Uterus (tissue), 2 donors: ENCODE measurements around the gene ABTB1.

Experiments used
- POLR2A ChIP-seq, 2 donors: fragments of 450-650 bp; IDR thresholded peaks; one replicate each; pipeline ENCODE4 v1.6.1; 2016; ENCODE audit warnings: antibody characterized with exemption in 2 of 2, mild to moderate bottlenecking in 1 of 2, moderate library complexity in 1 of 2
- TF ChIP-seq, protein P1 (sequence below), 4 experiments: fragments of 200-600 bp in 2 of 4; fragments of 450-650 bp in 2 of 4; sonication (generic) in 2 of 4; IDR thresholded peaks; one replicate each; pipeline ENCODE4 v1.5.1; 2016 to 2019; ENCODE audit warnings: antibody characterized with exemption in 4 of 4, mild to moderate bottlenecking in 2 of 4, moderate library complexity in 1 of 4

DNA sequence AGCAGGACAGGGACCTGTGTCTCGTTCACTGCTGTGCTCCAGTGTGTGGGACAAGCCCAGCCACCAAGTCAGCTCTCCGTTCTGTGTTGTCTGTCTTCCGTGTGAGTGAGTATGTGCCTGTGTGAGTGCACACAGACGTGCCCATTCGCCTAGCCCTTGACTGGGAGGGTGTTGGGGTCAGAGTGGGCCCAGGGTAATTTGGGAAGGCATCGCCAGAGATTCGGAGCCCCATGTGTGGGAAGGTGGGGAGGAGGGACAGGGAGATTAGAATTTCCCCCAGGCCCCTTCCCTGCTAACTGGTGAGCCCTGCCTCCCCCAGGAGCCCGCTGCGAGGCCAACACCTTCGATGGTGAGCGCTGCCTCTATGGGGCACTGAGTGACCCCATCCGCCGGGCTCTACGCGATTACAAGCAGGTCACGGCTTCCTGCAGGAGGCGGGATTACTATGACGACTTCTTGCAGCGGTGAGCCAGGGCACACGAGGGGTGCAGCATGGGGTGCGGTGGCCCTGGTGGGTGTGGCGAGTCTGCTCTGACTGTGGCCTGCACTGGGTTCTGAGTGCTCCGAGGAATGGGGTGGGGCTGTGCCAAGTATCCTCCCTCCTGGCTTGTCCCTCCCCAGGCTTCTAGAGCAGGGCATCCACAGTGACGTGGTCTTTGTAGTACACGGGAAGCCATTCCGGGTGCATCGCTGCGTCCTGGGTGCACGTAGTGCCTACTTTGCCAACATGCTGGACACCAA is 3.1 kb downstream of the ABTB1 start:
- TF ChIP-seq, protein P1, sequence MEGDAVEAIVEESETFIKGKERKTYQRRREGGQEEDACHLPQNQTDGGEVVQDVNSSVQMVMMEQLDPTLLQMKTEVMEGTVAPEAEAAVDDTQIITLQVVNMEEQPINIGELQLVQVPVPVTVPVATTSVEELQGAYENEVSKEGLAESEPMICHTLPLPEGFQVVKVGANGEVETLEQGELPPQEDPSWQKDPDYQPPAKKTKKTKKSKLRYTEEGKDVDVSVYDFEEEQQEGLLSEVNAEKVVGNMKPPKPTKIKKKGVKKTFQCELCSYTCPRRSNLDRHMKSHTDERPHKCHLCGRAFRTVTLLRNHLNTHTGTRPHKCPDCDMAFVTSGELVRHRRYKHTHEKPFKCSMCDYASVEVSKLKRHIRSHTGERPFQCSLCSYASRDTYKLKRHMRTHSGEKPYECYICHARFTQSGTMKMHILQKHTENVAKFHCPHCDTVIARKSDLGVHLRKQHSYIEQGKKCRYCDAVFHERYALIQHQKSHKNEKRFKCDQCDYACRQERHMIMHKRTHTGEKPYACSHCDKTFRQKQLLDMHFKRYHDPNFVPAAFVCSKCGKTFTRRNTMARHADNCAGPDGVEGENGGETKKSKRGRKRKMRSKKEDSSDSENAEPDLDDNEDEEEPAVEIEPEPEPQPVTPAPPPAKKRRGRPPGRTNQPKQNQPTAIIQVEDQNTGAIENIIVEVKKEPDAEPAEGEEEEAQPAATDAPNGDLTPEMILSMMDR (IDR thresholded peaks at IDR 0.05) = no peak
- no peak for TF ChIP-seq POLR2A (IDR thresholded peaks at IDR 0.05)
